ENCODE measurements around the gene ZNF646.
A peak's percentile ranks its signal among the peaks of the same experiment; 100 is the strongest.

Gene ZNF646

DNA sequence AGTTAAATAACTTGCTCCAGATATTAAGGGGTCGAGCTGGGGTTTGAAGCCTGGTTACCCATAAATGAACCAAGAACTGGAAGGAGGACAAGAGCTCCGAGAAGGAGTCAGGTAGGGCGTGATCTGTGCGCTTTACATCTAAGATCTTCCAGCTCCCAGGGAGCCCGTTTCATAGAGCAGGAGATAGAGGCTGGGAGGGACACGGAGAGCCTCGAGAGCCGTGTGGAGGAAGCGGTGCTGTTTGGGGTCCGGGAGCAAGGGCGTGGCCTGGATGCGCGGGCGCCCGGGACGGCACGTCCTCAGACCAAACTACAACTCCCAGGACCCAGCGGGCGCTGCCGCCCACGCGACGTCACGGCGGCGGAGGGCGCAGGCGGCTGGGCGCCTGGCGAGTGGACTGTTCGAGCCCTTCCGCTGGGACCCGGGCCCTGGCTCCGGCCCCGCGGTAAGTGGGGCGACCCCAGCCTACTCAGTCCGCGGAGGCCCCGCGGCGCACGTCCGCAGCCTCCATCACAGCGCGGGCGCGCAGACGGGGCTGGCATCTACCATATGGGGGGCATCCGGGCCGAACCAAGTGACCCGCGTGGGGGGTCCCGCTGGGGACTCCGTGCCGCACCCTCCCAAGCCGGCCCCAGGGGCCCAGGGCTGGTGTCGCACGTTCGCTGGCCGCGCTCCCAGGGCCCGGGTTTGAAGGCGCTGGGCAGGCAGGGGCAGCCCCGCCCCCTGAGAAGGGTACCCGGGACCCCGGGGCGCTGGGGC, 34.0 kb downstream of the ZNF646 start, which contains the start of gene BCKDK:
BCKDK (plus strand) TSS at position 352 of the 759 bp plus-strand sequence. CDS start 838 bp downstream, outside the sequence.
- peak; percentile 59 for DNase-seq (ENCODE audit: low read depth)

DNA sequence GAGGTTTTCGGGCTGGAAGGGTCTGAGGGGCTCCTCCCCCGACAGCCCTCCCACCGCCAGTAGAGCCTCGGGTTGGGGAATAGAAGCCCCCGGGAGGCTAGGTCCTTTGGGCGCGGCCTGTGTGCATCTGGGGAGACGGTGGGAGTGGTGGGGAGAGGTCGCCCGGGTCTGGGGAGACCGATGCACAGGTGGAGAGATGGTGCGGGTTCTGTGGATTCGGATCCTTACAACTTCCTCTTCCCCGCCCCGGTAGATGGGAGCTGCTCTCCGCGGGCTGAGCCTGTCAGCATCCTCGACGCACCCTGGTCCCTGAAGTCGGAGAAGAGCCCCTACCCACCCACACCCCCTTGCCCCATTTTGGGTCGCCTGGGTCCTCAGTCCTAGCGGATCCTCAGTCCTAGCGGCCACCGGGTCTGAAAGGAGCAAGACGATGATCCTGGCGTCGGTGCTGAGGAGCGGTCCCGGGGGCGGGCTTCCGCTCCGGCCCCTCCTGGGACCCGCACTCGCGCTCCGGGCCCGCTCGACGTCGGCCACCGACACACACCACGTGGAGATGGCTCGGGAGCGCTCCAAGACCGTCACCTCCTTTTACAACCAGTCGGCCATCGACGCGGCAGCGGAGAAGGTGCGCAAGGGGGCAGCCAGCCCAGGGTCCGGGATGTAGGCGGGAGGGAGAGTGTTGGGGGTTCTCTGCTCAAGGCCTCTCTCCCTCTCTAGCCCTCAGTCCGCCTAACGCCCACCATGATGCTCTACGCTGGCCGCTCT, 34.8 kb downstream of the ZNF646 start:
- DNase-seq (ENCODE audit: low read depth), result no peak

- DNase-seq (ENCODE audit: low read depth), result no peak
These were observed 35.4 kb downstream of the ZNF646 start for GRCh38 chr16:31109622-31110021.

DNA sequence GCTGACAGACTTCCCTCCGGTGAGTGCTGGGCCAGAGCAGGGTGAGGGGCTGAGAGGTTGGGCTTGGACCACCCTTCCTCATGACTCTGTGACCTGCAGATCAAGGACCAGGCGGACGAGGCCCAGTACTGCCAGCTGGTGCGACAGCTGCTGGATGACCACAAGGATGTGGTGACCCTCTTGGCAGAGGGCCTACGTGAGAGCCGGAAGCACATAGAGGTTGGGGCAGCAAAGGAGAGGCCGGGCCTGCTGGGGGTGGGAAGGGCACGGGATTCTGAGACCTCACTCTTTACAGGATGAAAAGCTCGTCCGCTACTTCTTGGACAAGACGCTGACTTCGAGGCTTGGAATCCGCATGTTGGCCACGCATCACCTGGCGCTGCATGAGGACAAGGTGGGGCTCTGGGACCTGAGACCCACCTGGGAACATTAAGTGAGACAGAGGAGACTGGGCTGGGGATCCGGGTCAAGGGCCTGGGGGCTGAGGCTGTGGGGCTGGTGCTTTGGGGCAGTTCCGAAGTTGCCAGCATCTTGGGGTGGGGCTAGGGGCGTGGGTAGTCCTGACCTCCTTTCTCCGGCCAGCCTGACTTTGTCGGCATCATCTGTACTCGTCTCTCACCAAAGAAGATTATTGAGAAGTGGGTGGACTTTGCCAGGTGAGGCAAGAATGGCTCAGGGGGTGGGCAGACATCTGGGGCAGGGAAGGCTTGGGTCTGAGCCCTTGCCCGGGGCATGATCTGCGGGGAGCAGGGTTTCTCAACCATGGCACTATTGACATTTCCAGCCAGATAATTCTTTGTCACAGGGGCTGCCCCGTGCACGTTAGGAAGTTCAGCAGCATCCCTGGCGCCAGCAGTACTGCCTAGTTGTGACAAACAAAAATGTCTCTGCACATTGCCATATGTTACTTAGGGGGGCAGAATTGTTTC, 36.1 kb downstream of the ZNF646 start:
- no peak for DNase-seq (ENCODE audit: low read depth)

- no peak for DNase-seq (ENCODE audit: low read depth)
These were observed 37.8 kb downstream of the ZNF646 start for GRCh38 chr16:31111881-31112466.

DNA sequence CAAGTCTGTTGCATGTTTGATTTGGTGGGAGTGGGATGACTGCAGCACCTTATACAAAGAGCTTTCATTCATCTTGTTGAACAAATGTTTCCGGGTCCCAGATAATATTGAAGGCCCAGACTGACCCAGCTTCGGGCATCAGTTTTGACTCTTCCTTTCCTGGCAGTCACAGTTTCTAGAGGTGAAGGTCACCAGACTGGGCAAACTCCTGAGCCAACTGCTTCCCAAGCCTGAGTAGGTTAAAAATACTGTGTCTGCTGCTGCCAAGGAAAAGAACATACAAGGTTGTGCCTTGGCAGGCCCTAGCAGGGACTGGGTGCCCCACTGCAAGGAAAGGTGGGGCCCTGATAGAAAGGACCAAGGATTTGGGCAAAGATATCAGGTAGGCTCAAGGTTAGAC, 38.5 kb downstream of the ZNF646 start:
- no peak for DNase-seq (ENCODE audit: low read depth)

DNA sequence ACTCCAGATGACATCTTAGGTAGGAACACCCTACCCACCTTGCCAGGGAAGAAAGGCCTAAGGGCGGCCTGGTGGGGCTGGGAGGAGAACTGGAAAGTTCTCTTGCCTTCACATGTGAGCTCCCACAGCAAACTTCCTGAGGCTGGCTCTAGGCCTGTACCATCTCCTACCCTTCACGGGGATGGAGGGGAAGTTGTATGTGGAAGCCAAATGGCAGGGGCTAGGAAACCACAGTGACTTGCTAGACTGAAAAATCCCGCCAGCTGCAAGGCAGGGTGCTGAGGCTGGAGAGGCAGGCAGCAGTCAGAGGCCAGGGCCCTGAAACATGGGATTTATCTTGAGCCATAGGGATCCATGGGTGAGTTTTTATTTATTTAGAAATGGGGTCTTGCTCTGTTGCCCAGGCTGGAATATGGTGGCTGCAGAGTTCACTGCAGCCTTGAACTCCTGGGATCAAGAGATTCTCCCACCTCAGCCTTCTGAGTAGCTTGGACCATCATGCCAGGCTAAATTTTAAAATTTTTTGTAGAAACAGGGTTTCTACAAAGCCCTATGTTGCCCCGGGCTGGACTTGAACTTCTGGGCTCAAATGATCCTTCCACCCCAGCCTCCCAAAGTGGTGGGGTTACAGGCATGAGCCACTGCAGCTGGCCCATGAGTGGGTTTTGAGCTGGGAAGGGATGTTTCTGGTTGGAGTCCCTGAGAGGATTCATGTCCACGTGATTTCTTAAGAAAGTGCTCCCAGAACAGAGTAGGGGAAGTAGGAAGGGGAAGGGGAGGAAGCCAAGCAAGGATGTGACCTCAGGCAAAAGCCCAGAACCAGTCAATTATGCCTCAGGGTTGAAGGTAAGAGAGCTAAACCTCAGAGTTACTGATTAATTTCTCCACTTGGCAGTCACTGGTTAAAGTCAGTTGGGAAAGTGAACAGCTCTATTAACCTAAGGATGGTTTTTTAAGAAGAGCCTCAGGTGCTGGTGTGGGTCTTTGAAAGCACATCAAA, 39.2 kb downstream of the ZNF646 start:
- no peak for DNase-seq (ENCODE audit: low read depth)

DNA sequence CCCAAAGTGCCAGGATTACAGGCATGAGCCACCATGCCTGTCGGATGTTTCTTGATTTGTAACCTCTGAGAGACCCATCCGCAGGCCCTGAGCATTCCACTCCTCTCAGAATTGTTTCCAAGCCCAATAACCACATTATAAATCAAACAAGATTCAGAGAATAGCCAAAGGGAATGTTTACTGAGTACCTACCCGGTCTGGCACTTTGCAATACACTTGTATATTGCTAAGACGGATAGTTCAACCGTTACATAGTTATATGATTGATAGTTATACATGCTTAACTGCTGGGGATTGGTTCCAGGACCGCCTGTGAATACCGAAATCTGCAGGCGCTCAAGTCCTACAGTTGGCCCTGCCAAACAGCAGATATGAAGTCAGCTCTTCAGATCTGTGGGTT, 40.2 kb downstream of the ZNF646 start:
- no peak for DNase-seq (ENCODE audit: low read depth)

DNA sequence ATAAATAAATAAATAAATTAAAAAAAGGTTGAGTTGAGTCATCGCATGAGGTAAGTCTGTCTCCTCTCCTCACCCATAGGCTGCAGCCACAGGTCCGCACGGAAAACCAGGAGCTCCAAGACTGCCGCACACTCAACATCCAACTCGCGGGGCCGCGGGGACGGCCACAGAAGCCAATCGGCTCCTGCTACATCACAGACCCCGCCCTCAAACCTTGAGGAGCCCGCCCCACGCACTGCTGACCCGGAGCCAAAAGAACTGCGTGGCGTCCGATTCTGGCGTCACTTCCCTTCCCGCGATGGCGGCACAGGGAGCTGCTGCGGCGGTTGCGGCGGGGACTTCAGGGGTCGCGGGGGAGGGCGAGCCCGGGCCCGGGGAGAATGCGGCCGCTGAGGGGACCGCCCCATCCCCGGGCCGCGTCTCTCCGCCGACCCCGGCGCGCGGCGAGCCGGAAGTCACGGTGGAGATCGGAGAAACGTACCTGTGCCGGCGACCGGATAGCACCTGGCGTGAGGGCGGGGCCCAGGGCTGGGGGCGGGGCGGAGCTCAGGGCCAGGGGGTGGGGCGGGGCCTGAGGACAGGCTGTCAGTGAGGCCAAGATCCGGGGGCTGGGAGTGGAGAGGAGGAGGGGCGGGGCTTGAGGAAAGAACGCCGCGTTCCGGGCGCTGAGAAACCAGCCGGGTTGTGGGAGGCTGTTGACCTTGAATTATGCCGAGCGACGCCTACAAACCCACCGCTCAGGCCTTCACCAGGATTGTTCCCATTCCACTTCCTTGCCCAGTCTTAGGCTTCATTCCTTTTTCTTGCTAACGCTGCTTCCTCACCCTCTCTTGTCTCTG, 43.4 kb downstream of the ZNF646 start, which contains the start of gene KAT8:
KAT8 (plus strand) TSS at position 281 of the 839 bp plus-strand sequence; CDS start at position 299, 18 bp downstream.
- peak; percentile 87 for DNase-seq (ENCODE audit: low read depth)

- DNase-seq (ENCODE audit: low read depth), result no peak
These were observed 44.3 kb downstream of the ZNF646 start for GRCh38 chr16:31118223-31119155.

GRCh38 chr16:31120129-31120528, 45.9 kb downstream of the ZNF646 start:
- no peak for DNase-seq (ENCODE audit: low read depth)

- no peak for DNase-seq (ENCODE audit: low read depth)
These were observed 51.6 kb downstream of the ZNF646 start for GRCh38 chr16:31125844-31126243.

GRCh38 chr16:31127182-31127581, 53.0 kb downstream of the ZNF646 start:
- DNase-seq (ENCODE audit: low read depth), result no peak

DNA sequence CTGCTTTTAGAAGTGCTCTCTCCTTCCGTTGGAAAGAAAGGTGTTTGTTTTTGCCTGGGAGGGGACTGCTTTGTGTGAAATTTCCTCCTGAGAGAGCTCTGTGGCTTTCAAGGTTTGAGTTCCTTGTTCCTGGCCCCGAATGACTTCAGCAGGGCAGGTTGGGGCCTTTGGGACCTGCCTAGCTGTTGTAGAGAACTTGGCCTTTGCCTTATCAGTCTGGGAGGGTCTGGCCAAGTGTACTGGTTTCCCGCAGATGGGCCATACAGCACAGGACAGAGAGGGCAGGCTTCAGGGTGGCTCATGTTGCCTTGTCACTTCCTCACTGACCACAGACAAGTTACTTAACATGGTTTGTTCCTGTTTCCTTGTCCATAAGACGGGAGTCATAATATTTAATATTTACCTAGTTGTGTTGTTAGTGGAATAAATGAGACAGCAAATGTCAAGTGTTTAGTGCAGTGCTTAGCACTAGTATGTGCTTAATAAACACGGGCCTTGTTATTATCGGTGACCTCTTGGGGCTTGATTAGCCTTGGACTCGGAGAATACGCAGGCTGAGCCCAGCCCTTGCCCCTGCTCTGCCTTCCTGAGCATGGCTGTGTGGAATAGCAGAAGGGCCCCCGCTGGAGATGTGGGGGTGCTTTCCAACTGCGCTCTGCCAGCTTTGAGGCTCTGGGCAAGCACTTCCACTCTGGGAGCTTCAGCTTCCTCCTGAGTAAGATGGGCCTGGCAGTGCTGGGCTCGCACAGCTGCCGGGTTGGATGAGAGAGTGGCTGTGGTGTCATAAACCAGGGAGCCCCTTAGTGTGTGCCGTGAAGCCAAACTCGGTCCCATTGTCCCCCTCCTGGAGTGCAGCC, 54.7 kb downstream of the ZNF646 start:
- DNase-seq (ENCODE audit: low read depth), result no peak

DNA sequence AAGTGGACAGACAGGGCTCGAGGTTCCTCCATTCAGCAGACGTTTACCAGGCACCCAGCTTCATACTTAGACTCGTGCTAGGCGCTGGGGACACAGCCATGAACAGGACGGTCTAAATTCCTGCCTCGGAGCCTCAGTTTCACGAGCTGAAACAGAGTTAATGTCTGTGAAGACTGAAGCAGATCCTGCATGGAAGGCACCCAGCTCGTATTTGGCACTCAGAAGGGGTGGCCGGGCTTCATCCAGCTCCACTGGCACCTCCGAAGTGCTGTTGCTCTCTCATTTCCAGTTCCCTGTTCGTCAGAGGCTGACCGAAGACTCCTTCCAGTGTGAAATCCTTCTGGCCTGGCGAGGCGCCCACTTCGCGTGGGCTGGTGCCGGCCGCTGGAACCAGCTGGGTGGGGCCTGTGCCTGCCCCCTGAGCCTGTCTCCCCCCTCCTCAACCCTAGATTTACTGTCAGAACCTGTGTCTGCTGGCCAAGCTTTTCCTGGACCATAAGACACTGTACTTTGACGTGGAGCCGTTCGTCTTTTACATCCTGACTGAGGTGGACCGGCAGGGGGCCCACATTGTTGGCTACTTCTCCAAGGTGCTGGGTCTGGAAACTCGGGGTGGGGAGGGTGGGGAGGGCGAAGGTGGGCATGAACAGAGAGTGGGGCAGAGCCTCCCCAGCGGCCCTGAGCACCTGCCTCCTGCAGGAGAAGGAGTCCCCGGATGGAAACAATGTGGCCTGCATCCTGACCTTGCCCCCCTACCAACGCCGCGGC, 55.5 kb downstream of the ZNF646 start:
- no peak for DNase-seq (ENCODE audit: low read depth)

DNA sequence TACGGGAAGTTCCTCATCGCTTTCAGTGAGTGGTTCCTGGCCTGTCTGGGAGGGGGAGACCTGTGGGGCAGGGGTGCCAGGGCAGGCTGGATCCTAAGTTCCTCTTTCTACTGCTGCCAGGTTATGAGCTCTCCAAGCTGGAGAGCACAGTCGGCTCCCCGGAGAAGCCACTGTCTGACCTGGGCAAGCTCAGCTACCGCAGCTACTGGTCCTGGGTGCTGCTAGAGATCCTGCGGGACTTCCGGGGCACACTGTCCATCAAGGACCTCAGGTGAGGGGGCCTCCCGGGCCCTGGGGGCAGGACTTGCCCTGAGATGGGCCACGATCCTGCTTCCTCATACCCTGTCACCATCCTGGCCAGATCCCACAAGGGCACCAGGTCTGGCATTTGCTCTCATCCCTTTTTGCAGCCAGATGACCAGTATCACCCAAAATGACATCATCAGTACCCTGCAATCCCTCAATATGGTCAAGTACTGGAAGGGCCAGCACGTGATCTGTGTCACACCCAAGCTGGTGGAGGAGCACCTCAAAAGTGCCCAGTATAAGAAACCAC, 56.2 kb downstream of the ZNF646 start:
- no peak for DNase-seq (ENCODE audit: low read depth)
